Hematopoietic multipotent progenitor cell treated with erythropoietin and hydrocortisone succinate and interleukin-3 and kit ligand, for 4 days (in vitro differentiated cells): Measurements from ENCODE around the gene IMP4.

Experiments used
- DNase-seq: peaks from one replicate; pipeline ENCODE4 v3.0.0-alpha.2; 2015

Gene IMP4

DNA sequence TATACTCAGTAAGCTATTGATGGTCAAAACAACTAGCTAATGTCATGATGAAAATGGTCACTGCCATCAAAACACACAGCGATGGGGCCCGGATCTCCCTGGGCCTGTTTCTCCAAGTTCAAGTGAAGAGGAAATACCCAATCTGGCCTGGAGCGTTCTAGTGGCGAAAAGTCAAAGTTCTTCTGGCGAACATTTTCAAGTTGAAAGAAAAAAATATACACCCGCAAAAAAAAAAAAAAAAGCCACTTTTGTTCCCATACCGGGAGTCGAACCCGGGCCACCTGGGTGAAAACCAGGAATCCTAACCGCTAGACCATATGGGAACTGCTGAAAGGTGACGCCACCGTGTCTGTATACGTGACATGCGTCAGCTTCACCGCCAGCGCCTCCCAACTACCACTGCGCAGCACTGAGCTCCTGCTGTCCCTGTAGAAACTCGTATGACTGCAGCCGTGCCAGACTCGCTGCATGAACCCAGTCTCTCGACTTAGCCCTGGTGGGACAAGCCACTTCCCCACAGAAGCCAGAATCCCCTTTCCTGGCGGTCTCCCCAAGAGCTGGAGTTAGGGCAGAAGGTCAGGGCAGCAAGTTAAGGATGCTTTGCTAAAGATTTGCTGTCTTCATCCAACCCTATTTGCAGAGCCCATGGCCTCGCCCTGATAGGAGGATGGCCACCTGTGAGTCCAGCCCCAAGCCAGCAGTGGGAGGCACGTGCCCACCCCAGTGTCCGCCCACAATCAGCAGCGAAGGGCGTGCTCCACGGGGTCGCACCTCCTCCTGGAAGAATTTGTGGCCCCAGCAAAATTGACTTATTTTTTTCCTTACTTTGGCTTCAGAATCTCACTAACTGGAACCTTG, 5.6 kb upstream of the IMP4 start:
- DNase-seq, result peak; percentile 64

DNA sequence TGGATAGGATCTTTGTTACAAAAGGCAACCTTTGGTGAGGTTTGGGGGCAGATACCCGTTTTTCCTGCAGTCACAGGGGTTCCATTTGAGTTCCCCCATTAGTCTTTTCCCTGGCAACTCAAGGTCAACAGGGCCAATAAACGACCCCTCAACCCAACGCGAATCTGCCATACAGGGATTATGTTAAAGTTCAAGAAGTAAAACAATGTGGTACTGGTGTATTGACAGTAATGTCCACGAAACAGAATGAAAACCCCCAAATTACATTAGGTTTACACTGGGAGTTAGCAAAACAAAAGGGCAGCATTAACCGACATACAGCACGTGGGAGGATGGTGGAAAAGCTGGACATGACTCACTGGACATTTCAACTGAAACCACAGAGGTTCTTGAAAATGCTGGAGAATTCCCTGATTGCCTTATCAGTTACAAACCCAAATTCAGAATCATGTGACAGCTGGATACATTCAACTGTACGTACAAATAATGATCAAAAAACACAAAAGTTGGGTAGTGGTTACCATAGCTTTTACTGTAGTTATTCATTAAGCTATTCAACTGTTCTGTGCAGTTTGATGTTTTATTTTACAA, 4.9 kb upstream of the IMP4 start:
- DNase-seq, result no peak

DNA sequence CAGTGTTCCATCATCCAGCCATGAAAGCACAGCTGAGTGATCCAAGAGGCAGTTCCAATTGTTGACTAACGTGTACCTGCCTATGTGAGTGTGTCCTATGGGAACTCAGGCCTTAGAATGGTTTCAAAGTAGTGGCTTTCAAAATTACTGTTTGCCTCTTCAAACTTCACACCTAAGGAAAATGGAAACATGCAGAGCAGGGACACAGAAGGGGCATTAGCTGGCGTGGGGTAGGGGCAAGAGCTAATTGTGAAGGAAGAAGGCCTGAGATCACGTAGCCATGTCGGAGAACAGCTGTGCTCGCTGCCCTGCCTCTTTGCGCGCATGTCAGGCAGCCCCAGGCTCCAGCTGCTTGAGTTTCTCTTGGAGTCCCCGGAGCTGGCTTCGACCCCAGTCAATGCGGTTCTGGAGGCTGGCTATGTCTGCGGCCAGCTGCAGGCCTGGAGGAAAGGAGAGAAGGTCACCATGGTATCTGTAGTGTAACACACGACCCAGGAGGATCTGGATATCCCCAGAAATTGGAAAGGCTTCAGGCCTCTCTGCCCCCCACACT, 3.8 kb upstream of the IMP4 start:
- no peak for DNase-seq

DNA sequence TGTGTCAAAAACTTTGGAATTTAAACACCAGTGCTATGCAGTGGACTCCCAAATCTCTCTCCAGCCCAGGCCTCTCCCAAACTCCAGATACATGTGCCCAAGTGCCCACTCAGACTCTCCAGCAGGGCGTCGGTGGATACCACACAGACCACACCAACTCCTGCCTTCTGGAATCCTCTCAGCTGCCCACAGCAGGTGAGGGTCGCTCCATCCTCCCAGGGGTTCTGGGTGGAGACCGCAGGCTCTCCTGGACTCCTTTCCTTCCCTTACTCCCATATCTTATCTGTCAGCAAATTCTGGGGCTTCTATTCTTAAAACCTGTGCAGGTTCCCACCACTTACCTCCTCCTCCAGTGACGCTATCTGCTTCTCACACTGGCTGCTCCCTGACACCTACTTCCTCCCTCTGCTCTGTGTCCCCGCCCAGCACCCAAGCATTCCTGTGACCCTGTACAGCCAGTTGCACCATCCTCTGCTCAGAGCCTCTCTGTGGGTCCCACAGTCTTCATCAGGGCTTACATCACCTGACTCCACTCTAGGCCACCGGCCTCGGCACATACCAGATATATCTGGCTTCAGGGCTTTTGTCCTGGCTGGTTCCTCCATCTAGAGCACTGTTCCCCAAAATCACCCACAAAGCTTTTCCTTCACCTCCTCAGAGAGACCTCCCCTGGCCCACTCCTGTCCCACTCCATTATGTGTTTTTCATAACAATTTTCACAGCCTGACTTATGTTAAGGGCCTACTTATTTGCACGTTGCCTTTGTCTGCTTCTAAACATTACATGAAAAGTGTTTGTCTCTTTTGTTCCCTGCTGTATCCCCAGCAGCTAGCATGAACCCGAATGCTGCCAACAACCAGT, 2.6 kb upstream of the IMP4 start:
- no peak for DNase-seq

DNA sequence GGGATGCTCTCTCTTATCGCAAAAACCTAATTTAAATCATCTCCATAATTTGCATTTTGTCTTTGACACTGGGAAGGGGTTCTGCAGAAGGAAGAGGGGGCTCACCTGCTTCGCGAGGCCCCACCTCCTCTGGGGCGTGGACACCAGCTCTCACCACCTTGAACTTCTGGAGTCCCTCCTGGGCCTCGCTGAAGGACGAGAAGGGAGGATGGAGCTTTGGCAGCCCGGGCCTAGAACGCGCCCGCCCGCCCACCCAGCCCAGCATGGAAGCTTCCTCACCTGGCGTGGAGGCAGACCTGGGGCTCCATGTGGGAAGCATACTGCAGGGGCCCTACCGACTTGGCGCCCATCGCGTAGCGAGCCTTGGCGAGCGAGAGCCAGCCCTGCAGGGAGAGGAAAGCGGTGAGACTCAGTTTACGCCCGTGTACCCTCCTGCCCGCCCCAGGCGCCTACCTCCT, 1.1 kb upstream of the IMP4 start:
- peak; percentile 27 for DNase-seq

DNA sequence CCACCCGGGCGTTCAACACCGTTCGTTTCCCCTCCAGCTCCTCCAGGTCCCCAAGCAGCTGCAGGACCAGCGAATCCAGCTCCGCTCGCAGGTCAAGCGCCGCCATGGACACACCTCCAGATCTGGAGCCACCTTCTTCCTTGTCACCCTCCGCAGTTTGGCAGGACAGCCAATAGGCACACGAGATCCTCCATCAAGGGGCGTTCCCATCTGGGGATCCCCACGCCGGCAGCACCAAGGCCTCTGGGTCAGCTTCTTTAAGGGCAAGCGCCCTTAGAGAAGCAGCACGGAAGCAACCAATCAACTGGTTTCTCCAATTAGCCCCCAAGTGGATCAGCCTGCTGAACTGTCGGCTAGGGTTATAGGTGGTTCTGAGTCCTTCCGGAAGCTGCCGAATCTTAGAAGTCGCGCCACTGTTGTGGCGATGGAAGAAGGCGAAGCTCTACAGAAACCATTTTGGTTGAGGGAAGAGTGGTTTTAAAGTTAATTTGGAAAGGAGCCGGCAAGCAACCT, 621 bp upstream of the IMP4 start:
- DNase-seq, result peak; percentile 98

DNA sequence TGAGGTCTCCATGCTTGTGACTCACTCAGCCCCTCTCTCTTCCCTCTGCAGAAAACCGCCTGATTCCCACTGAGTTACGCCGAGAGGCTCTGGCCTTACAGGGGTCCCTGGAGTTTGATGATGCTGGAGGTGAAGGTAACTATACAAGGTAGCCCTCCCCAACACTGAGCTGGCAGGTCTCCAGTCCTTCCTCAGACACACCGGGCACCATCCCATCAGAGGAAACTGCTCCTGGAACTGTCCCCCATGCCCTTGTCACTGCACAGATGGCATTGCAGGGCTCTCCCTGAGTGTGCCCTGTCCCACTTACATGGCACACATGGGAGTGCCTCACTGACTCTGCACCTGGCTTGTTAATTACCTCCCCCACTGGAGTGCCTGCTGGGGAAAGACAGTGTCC, 1.9 kb downstream of the IMP4 start:
- no peak for DNase-seq

DNA sequence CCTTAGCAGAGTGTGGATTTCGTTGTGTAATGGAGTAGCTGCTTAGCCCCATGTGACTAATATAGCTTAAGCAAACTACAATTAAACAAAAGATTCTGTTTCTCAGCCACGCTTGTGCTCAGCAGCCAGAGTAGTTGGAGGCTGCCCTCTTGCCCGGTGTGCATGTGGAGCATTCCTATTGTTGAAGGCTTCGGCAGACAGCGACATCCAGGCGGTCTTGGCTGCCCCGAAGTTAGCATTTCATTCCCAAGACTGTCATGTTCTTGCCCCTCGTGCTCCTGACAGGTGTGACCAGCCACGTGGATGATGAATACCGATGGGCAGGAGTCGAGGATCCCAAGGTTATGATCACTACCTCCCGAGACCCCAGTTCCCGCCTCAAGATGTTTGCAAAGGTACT, 2.4 kb downstream of the IMP4 start:
- no peak for DNase-seq

DNA sequence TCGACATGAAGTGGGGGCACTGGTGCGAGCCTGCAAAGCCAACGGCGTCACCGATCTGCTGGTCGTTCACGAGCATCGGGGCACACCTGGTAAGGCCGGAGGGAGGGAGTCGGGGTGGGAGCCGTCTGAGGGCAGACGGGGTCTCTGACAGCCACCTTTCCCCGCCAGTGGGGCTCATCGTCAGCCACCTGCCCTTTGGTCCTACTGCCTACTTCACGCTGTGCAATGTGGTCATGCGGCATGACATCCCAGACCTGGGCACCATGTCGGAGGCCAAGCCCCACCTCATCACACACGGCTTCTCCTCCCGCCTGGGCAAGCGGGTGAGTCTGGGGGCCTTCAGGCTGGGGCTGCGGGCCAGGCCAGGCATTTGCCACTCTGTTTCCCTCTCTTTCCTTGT, 2.9 kb downstream of the IMP4 start:
- no peak for DNase-seq

DNA sequence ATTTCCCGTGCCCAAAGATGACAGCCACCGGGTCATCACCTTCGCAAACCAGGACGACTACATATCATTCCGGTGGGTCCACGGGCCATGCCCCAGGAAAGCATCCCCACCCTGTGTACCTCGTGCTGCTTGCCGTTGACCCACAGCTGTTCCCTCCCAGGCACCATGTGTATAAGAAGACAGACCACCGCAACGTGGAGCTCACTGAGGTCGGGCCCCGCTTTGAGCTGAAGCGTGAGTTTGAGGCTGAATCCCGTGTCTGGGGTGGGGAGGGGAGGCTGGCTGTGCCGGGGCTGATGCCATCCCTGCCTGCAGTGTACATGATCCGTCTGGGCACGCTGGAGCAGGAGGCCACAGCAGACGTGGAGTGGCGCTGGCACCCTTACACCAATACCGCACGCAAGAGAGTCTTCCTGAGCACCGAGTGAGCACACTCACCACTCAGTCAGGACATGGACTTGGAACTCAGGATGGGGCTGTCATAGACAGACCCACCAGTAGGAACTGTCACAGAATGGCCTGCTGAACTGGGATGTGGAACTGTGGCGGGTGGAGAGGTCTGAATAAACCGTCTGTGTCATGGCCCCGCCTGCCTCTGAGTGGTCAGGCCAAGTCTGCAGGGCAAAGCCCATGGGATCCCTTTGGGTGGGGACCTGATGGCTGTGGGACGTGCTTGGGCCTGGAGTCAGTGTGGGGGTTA, 3.5 kb downstream of the IMP4 start:
- no peak for DNase-seq

DNA sequence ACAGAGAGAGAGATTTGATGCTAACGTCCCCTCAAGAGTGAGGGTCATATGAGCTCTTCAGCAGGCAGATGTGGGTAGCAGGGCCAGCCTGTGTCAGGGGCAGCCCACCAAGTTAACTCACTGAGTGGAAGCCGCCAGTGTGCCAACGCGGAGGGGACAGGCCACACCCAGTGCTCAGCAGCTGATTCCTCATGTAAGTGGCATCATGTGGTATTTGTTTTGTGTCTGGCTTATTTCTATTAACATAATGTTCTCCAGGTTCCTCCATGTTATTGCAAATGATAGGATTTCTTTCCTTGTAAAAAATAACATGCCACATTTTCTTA, 4.0 kb downstream of the IMP4 start:
- DNase-seq, result no peak

DNA sequence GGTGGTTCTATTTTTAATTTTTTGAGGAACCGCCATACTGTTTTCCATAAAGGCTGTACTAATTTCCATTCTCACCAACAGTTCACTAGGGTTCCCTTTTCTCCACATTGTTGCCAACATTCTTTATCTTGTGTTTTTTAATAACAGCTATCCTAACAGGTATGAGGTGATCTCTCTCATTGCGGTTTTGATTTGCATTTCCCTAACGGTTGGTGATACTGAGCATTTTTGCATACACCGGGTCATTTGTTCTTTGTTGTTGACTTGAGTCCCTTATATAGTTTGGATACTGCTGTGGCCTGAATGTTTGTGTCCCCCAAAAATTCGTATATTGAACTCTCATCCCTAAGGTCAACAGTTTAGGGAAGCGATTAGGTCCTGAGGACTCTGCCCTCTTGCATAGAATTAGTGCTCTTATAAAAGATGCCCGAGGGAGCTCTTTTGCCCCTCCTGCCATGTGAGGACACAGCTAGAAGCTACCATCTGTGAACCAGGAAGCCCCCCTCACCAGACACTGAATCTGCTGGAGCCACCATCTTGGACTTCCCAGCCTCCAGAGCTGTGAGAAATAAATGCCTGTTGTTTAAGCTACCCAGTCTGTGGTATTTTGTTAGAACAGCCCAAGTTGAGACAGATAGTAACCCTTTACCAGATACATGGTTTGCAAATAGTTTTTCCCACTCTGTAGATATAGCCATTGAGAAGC, 4.7 kb downstream of the IMP4 start:
- no peak for DNase-seq

DNA sequence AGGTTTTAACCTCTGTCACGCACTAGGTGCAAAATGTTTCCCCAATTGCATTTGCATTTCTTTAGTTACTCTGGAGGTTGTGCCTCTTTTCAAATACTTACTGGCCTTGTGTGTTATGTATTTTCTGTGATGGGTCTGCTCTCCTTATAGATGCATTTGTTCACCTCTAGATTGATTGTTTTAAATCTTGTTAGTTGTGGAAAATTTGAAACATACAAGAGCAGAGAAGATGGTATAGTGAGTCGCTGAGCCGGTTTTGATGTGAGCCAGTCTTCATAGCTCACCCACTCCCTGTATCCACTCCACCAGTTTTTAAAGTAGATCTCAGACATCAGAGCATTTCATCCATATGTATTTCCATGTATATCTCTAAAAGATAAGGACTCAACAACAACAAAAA, 6.5 kb downstream of the IMP4 start:
- no peak for DNase-seq

DNA sequence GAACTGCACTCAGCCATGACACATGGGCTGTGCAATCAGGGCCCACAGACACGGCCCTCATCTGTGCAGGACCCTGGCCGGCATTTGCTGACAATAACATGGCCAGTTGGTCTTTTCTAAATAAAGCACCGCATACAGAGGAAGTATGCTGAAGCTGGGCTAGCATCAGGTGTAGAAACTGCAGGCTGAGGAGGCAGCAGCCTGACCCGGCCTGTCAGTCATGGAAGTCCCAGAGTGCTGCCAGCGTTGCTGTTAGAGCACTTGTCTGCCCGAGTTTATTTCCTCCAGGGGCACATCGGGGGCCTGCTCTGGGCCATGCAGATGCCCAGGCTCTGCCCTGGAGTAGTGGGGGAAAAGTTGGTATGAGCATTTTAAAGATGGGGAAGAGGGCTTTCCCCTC, 9.0 kb downstream of the IMP4 start:
- DNase-seq, result no peak

DNA sequence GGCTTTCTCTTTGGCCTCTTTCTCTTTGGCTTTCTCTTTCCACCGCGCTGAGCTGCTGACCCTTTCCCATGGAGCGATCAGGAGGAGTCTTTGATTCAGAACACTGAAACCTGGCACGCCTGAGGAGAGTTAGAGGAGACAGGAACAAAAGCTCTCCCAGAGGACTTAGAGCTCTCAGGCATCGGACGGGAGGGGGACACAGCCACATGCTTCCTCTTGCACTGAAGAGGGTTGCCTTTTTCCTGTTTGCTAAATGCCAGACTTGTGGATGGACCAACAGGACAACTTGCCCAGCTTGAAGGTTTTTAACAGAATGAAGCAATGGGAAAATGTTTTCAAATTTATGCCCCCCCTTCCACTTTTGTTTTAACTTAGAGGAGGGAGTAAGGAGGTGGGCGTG, 9.5 kb downstream of the IMP4 start:
- no peak for DNase-seq

DNA sequence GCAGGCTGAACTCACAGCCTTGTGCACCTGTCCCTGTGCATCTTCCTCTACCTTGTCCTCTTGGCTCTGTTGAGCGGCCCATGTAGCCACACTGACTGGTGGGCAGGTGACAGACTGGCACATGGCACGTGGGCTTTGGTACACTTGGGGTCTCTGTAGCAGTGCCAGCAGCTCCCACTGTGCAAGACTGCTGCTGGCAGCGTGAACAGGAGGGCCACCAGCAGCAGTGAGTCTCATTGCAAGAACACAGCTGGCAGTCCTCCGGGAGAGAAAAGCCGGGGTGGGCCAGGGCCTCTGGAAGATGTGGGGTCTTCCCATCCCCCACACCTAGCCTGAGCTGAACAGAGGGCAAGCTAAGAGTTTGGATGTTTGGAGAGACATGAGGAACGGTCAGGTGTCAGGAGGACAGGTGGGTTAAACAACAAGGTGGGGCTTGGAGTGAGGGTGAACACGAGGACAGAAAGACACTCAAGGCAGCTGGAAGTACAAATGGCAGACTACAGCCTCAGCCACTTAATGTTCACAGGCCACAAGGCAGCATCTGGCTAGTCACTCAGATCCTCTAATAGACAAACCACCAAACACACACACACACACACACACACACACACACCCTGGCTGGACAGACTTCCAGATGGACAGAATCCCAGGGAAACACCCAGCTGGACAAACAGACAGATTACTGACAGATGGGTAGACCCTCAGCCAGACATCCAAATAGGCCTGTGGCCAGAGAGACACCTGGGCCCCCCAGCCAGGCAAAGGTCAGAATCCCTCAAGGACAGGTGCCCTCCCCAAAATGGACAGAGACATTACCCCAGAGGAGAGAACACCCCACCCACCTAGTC, 10.8 kb downstream of the IMP4 start:
- DNase-seq, result no peak

DNA sequence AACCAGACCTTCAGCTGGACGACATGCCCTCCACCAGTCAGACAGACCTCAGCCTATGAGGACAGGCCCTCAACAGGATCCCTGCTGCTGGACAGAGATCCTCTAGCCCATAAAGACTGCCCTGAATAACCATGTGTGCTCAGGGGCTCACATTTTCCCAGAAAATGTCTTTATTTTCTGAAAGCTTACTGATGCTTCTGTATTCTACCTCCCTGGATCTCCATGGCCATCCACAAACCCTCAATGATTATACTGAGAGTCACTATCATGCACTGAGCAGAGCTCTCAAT, 11.4 kb downstream of the IMP4 start:
- no peak for DNase-seq

DNA sequence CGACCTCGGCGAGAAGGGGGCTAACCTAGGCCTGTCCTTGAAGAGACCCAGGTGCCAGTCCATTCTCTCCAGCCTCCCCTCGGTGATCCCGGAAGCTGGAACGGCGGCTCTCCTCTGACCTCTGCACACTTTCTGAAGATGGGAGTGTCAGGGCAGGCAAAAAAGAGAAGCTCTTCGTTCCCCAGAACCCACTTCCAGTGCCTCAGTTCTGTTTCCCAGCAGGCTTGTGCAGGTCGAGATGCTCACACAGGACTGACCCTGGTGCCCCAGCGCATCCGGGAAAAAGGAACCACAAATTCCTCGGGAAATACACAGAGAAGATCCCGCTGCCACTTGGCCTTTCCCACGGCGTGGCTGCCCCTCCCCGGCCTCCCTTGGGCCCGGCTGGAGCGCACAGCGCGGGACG, 12.5 kb downstream of the IMP4 start:
- peak; percentile 25 for DNase-seq

DNA sequence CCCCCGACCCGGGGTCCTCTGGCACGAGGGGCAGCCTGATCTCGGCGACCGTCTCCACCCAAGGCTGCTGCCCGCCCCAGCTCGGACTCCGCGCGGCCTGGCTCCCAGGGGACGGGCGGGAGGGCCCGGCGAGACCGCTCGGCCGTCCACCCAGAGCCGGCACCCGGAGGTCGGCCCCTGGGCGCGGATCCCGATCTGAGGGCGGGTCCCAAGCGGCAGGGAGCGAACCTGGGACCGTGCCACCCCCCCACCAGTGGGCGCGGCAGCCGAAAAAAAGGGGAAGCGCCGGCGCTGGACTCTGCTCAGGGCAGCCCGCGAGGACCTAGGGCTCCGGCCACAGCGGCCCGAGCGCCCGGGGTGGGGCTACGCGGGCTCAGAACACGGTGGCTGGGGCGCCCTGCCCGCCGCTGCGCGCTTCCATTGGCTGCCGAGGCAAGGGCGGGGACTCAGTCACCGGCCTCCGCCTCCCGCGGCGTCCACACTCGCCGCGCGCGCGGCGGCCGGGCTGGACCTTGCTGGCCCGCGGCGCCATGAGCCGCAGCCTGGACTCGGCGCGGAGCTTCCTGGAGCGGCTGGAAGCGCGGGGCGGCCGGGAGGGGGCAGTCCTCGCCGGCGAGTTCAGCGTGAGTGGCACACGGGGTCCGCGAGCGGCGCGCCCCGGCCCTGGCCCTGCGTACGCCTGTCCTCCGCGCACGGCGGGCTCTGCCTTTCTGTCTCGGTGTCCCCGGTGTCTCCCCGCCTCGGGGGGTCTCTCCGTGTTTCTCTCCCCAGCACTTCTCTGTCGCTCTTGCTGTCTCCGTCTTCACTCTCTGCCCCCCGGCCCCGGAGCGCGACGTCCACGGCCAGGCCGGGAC, 13.1 kb downstream of the IMP4 start, which contains the start of gene PTPN18:
Gene PTPN18 (plus strand): TSS at position 479 of the 854 bp plus-strand sequence. CDS start 52 bp downstream, at position 531.
- peak; percentile 87 for DNase-seq

DNA sequence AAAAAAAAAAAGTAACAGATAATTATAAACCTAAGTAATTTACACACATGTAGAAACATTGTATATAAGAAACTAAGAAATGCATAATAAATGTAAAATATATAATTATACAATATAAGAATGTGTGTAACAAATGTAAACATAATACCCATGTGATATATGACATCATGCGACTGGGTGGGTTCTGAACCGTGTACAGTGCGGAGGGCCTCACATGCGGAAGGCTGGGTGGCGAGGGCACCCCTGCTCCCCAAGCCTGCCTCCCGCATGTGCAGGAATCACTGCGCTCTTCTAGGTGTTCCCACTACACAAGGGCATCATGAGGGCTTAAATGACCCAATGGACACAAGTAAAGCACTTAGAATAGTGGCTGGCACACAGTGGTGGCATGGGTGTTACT, 15.2 kb downstream of the IMP4 start:
- DNase-seq, result no peak
